A549 (cell line): Measurements from ENCODE around the gene INPP5A. TPM values are rescaled to one million over a fixed set of nuclear protein-coding genes. Genes with fewer than 3 reads are reported as not detected.

Experiments
- ATAC-seq, 2 experiments: fragments of 200-7000 bp in 1 of 2; fragments of >200 bp in 1 of 2; cut with Nextera tagmentation in 1 of 2; cut with Tn5 transposase in 1 of 2; 3 replicates each; pipeline versions ENCODE4 v1.8.0 to v1.9.1; 2018 to 2020; ENCODE audit warnings: mild to moderate bottlenecking in 1 of 2, moderate library complexity in 1 of 2
- CTCF ChIA-PET: fragments of 300-600 bp; sonication (Branson Sonifier 250); formaldehyde crosslinking; extraction: SDS; loops from one replicate; lab custom pipeline; 2021; ENCODE audit warnings: antibody characterized with exemption, inconsistent platforms; lab: Yijun Ruan, JAX
- POLR2A ChIA-PET: fragments of 350-600 bp; formaldehyde crosslinking; extraction: SDS; loops from one replicate; lab custom pipeline; 2021; ENCODE audit warnings: antibody characterized with exemption, inconsistent platforms; lab: Yijun Ruan, JAX
- DNase-seq, 2 experiments: peaks; one replicate each; pipeline versions ENCODE4 v3.0.0 to v3.0.0-alpha.2; 2011 to 2016; ENCODE audit warnings: low read depth in 1 of 2, low spot score in 1 of 2
- FAIRE-seq: peaks from 2 replicates; lab custom pipeline; 2011; peaks lifted over from hg19 to GRCh38; lab: Jason Lieb, UNC
- H3K27ac ChIP-seq, 2 experiments: fragments of >200 bp; sonication (Bioruptor Twin); formaldehyde crosslinking; 3 replicates each; pipeline ENCODE4 v1.5.1; 2016 to 2017
- H3K4me1 ChIP-seq: fragments of >200 bp; sonication (Bioruptor Twin); formaldehyde crosslinking; 3 replicates; pipeline ENCODE4 v1.6.1; 2016
- H3K4me2 ChIP-seq: fragments of >200 bp; sonication (Bioruptor Twin); formaldehyde crosslinking; 3 replicates; pipeline ENCODE4 v1.6.1; 2016
- H3K4me3 ChIP-seq: fragments of >200 bp; sonication (Bioruptor Twin); formaldehyde crosslinking; 3 replicates; pipeline ENCODE4 v1.5.1; 2016
- H3K9me3 ChIP-seq: fragments of >200 bp; sonication (Bioruptor Twin); formaldehyde crosslinking; 3 replicates; pipeline ENCODE4 v1.6.1; 2016
- ATOH8 ChIP-seq: fragments of 250-450 bp; sonication (Bioruptor Pico); IDR thresholded peaks from 2 replicates; pipeline ENCODE4 v1.5.0; 2020; ENCODE audit warnings: low read depth, mild to moderate bottlenecking, moderate library complexity
- EHF ChIP-seq: fragments of 250-450 bp; sonication (Bioruptor Pico); IDR thresholded peaks from 2 replicates; pipeline ENCODE4 v1.5.0; 2020; ENCODE audit warnings: mild to moderate bottlenecking
- FOSB ChIP-seq: fragments of 250-450 bp; sonication (Bioruptor Pico); IDR thresholded peaks from 2 replicates; pipeline ENCODE4 v1.5.0; 2020; ENCODE audit warnings: mild to moderate bottlenecking, moderate library complexity
- FOXS1 ChIP-seq: fragments of 250-450 bp; sonication (Bioruptor Pico); IDR thresholded peaks from 2 replicates; pipeline ENCODE4 v1.5.0; 2020; ENCODE audit warnings: mild to moderate bottlenecking, moderate library complexity
- HDAC2 ChIP-seq: fragments of 200-600 bp; sonication (generic); IDR thresholded peaks from 2 replicates; pipeline ENCODE4 v1.6.1; 2016
- HOXB13 ChIP-seq: fragments of 250-450 bp; sonication (Bioruptor Pico); IDR thresholded peaks from 2 replicates; pipeline ENCODE4 v1.5.0; 2020; ENCODE audit warnings: low read depth, mild to moderate bottlenecking, moderate library complexity
- POLR2AphosphoS2 ChIP-seq: conservative IDR thresholded peaks from 2 replicates; pipeline ENCODE4 v1.6.1; 2012; ENCODE audit warnings: low read length, improper control_type of control experiment, inconsistent platforms
- RCOR1 ChIP-seq: fragments of 150-350 bp; IDR thresholded peaks from 2 replicates; pipeline ENCODE4 v1.6.1; 2014; ENCODE audit warnings: antibody characterized with exemption, low read length, low read depth
- RNF2 ChIP-seq: fragments of 200-600 bp; sonication (generic); IDR thresholded peaks from 2 replicates; pipeline ENCODE4 v1.6.1; 2016; ENCODE audit warnings: low read depth, mild to moderate bottlenecking, antibody characterized with exemption, moderate library complexity, borderline replicate concordance
- TFCP2L1 ChIP-seq: fragments of 250-450 bp; sonication (Bioruptor Pico); IDR thresholded peaks from 2 replicates; pipeline ENCODE4 v1.5.0; 2021; ENCODE audit warnings: mild to moderate bottlenecking
- TP53 ChIP-seq: fragments of 250-450 bp; sonication (Bioruptor Pico); IDR thresholded peaks from 2 replicates; pipeline ENCODE4 v1.5.0; 2021; ENCODE audit warnings: mild to moderate bottlenecking, moderate library complexity
- USF2 ChIP-seq: fragments of 450-650 bp; IDR thresholded peaks from 2 replicates; pipeline ENCODE4 v1.6.1; 2014; ENCODE audit warnings: antibody characterized with exemption
- ZNF302 ChIP-seq: fragments of 250-450 bp; sonication (Bioruptor Pico); IDR thresholded peaks from 2 replicates; pipeline ENCODE4 v1.9.0; 2021; ENCODE audit warnings: inconsistent platforms, mild to moderate bottlenecking, moderate library complexity
- WGBS: methylation state at CpG from one replicate; pipeline ENCODE4 v1.1.6; 2017; ENCODE audit errors: missing lambda C conversion rate; 5-methylcytosine and 5-hydroxymethylcytosine counted together
- polyA plus RNA-seq, 4 experiments: library from polyadenylated mRNA; depleted of rRNA in 3 of 4; stranded (reverse); fragments of >200 nt; fragmentation: RNase III in 1 of 4; extraction: RNeasy Plus Mini Kit Qiagen cat#74134 plus additional on column Dnase treatment in 1 of 4; gene quantifications; 2 replicates in 3 of 4; 3 replicates in 1 of 4; pipeline ENCODE4 v1.2.3, GENCODE V29; 2011 to 2017

Gene INPP5A
- polyA plus RNA-seq, 2 of the 4 experiments (the other 2 are of a cell fraction), result 13.7 to 15.1 TPM

- no peaks in the 10 kb centered on the region for H3K9me3 ChIP-seq
- ChIA-PET POLR2A (no interaction called here), CTCF (interaction anchor here (1.0 kb wide), 1 partner anchor 73 kb away, joined by 5 read pairs; no protein-coding TSS in a partner anchor)
- no peak overlapping the region for H3K27ac ChIP-seq
- no peak for DNase-seq
- no peak for ATAC-seq
- no peak for FAIRE-seq
- no peak overlapping the region for H3K4me2 ChIP-seq
- 82% methylated on average over 30 of the region's 35 CpGs for WGBS
- TF ChIP-seq USF2 (no peak), EHF (CRISPR knock-in tag) (no peak), ATOH8 (CRISPR knock-in tag) (no peak), POLR2AphosphoS2 (no peak), TFCP2L1 (CRISPR knock-in tag) (no peak)
- H3K4me3 ChIP-seq, result no peak overlapping the region
- H3K4me1 ChIP-seq, result no peaks in the 10 kb centered on the region
Observed at GRCh38 chr10:132544744-132545658, 7.4 kb downstream of the INPP5A start.

- POLR2A ChIA-PET, result no interaction called here
- H3K4me3 ChIP-seq, result no peak overlapping the region
- TF ChIP-seq TP53 (CRISPR knock-in tag), result no peak
- TF ChIP-seq ZNF302 (CRISPR knock-in tag), result no peak
- TF ChIP-seq ATOH8 (CRISPR knock-in tag), result no peak
- TF ChIP-seq FOSB (CRISPR knock-in tag), result no peak
- no peak for TF ChIP-seq HOXB13 (CRISPR knock-in tag)
- no peak for TF ChIP-seq RCOR1
- no peak for TF ChIP-seq RNF2
- no peak for TF ChIP-seq HDAC2
- TF ChIP-seq FOXS1 (CRISPR knock-in tag), result no peak
- TF ChIP-seq, all 56 proteins: peak for 0
- 91% methylated on average over 30 of the region's 34 CpGs for WGBS
- no peak for FAIRE-seq
- Histone ChIP-seq H3K9me3 (no peaks in the 10 kb centered on the region), H3K27ac (no peak overlapping the region), H3K4me1 (no peaks in the 10 kb centered on the region), H3K4me2 (no peak overlapping the region)
- DNase-seq, result no peak
- CTCF ChIA-PET, result interaction anchor here (1.0 kb wide), 1 partner anchor 73 kb away, joined by 5 read pairs; no protein-coding TSS in a partner anchor
- ATAC-seq, result no peak
Observed at GRCh38 chr10:132545659-132546367, 8.2 kb downstream of the INPP5A start.

- POLR2A ChIA-PET, result no interaction called here
- no peak for FAIRE-seq
Observed at GRCh38 chr10:132546567-132547420, 9.2 kb downstream of the INPP5A start.

More at GRCh38 chr10:132546567-132547420, 9.2 kb downstream of the INPP5A start:
- no peak for TF ChIP-seq HDAC2
- 89% methylated on average over 20 of the region's 26 CpGs for WGBS
- H3K4me2 ChIP-seq, result no peak overlapping the region
- no peak overlapping the region for H3K27ac ChIP-seq
- no peaks in the 10 kb centered on the region for H3K4me1 ChIP-seq
- no peak for DNase-seq
- CTCF ChIA-PET, result interaction anchor here (0.5 kb wide), 1 partner anchor 14 kb away, joined by 3 read pairs; no protein-coding TSS in a partner anchor
- no peak for ATAC-seq
- no peaks in the 10 kb centered on the region for H3K9me3 ChIP-seq
- H3K4me3 ChIP-seq, result no peak overlapping the region
